Mesothelial cell of epicardium (in vitro differentiated cells): ENCODE measurements around the gene CLDN18. TPM values are rescaled to one million over a fixed set of nuclear protein-coding genes. Genes with fewer than 3 reads are reported as not detected.

ENCODE experiments used
- DNase-seq, 2 experiments: peaks; one replicate each; pipeline ENCODE4 v3.0.0; 2021; ENCODE audit warnings: low spot score in 2 of 2; ENCODE audit not compliant: unreplicated experiment in 2 of 2
- H3K27ac Mint-ChIP-seq: 2 replicates; pipeline ENCODE4 v1.8.0; 2021; ENCODE audit warnings: mixed read lengths
- H3K27me3 Mint-ChIP-seq: 2 replicates; pipeline ENCODE4 v1.8.0; 2021; ENCODE audit warnings: low read depth, mixed read lengths
- H3K36me3 Mint-ChIP-seq: 2 replicates; pipeline ENCODE4 v1.8.0; 2021; ENCODE audit warnings: mixed read lengths
- H3K4me1 Mint-ChIP-seq: 2 replicates; pipeline ENCODE4 v1.8.0; 2021; ENCODE audit warnings: mixed read lengths
- H3K4me3 Mint-ChIP-seq: 2 replicates; pipeline ENCODE4 v1.8.0; 2021; ENCODE audit warnings: mild to moderate bottlenecking, moderate library complexity, mixed read lengths
- H3K9me3 Mint-ChIP-seq: 2 replicates; pipeline ENCODE4 v1.8.0; 2021; ENCODE audit warnings: mixed read lengths
- total RNA-seq: library from RNA; stranded (reverse); gene quantifications from 3 replicates; pipeline ENCODE4 v1.2.1, GENCODE V29; 2021
- TF ChIP-seq, protein P1 (sequence below): fragments of 200-600 bp; sonication (generic); IDR thresholded peaks from one replicate; pipeline ENCODE4 v1.5.0; 2021; ENCODE audit warnings: antibody characterized with exemption; ENCODE audit not compliant: unreplicated experiment

Gene CLDN18
- total RNA-seq, 1 donor from 2014 or later: not detected

DNA sequence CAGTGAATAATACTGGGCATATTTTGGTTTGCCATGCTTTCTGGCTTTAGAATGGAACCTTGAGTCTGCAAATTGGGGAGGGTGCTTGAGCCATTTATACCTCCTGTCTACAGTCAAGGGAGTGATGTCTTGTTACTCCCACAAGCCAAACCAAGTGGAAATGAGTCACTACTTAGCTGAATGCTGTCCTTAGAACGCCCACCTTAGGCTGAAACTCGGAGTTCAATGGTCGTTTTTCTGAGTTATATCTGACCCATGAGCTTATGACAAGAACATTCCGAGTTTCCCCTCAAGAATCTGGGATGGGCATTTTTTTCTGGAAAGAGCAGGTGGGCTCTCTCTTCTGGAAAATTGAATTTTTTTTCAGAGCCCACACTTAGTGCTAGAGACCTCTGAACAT is 17.4 kb upstream of the CLDN18 start:
- H3K9me3 Mint-ChIP-seq: peaks cover 24% of the 10 kb centered on the region
- no peaks in the 10 kb centered on the region for H3K4me1 Mint-ChIP-seq
- TF ChIP-seq, protein P1, sequence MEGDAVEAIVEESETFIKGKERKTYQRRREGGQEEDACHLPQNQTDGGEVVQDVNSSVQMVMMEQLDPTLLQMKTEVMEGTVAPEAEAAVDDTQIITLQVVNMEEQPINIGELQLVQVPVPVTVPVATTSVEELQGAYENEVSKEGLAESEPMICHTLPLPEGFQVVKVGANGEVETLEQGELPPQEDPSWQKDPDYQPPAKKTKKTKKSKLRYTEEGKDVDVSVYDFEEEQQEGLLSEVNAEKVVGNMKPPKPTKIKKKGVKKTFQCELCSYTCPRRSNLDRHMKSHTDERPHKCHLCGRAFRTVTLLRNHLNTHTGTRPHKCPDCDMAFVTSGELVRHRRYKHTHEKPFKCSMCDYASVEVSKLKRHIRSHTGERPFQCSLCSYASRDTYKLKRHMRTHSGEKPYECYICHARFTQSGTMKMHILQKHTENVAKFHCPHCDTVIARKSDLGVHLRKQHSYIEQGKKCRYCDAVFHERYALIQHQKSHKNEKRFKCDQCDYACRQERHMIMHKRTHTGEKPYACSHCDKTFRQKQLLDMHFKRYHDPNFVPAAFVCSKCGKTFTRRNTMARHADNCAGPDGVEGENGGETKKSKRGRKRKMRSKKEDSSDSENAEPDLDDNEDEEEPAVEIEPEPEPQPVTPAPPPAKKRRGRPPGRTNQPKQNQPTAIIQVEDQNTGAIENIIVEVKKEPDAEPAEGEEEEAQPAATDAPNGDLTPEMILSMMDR: no peak
- no peak overlapping the region for H3K4me3 Mint-ChIP-seq
- no peak for DNase-seq
- H3K27me3 Mint-ChIP-seq: peaks cover 4% of the 10 kb centered on the region
- H3K36me3 Mint-ChIP-seq: no peaks in the 10 kb centered on the region
- H3K27ac Mint-ChIP-seq: no peak overlapping the region

DNA sequence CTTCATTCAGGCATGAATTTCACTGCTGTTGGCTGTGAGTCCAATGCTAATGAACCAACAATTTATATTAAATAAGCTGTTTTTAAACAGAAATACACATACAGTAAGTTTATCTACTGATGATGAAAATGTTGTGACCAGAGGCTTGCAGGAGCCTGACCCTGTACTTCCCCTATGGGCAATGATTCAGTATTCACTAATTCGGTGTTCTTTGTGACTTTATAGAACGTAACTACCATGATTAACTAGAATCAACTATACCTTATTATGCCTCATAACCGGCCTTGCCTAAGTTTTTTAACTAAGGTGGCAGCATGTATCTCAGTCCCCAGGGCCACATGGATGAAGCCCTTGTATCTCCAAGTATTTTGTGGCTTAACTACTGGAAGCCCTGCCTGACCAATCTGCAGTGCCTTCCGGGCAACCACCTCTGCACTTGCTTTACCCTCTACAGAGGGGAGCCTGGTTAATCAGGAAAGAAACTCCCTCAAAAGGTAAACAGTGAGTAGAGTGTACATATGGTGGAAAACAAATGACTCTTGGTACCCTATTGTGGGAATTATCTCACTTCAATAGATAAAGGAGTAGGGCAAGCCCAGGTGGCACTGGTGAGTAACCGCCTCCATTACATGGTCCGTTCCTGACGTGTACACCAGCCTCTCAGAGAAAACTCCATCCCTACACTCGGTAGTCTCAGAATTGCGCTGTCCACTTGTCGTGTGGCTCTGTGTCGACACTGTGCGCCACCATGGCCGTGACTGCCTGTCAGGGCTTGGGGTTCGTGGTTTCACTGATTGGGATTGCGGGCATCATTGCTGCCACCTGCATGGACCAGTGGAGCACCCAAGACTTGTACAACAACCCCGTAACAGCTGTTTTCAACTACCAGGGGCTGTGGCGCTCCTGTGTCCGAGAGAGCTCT is 11.6 kb upstream of the CLDN18 start:
- Mint-ChIP-seq H3K4me1 (no peaks in the 10 kb centered on the region), H3K27me3 (peaks cover 23% of the 10 kb centered on the region), H3K9me3 (peaks cover 24% of the 10 kb centered on the region), H3K27ac (no peak overlapping the region), H3K36me3 (no peaks in the 10 kb centered on the region), H3K4me3 (no peak overlapping the region)
- DNase-seq: no peak
- TF ChIP-seq, protein P1: no peak

DNA sequence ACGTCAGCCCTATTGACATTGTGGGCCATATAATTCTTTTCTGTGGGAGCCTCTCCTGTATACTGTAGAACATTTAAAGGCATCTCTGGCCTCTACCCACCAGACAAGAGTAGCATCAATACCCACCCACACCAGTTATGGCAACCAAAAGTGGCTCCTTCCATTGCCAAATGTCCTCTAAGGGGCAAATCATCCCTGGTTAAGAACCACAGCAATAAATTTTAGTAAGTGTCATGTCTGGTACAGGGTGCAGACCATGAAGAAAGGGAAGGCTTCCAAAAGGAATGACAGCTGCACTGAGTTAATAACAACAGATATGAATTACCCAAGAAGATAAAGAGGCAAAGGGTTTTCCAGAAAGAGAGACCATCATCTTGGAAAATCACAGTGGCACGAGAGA is 6.9 kb upstream of the CLDN18 start:
- Mint-ChIP-seq H3K27me3 (peaks cover 16% of the 10 kb centered on the region), H3K27ac (no peak overlapping the region), H3K36me3 (no peaks in the 10 kb centered on the region), H3K4me3 (no peak overlapping the region), H3K4me1 (no peaks in the 10 kb centered on the region), H3K9me3 (no peaks in the 10 kb centered on the region)
- TF ChIP-seq, protein P1: no peak
- DNase-seq: no peak

DNA sequence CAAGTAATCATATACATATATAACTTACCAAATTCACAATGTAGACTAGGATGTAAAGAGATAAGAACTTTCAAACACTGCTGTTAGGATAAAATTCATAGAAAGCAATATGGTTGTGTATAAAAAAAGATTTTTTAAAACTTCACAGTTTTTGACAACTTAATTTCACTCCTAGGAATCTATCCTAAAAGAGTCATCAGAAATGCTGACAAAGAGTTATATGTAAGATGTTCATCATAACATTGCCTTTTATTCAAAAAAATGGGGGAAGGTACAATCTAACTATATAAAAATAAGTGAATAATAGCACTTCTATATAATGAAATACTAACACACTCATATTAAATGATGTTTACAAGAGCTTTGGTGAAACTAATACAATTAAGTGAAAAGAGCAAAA is 4.3 kb upstream of the CLDN18 start:
- no peak overlapping the region for H3K27ac Mint-ChIP-seq
- no peak for DNase-seq
- H3K9me3 Mint-ChIP-seq: no peaks in the 10 kb centered on the region
- no peak overlapping the region for H3K4me3 Mint-ChIP-seq
- TF ChIP-seq, protein P1: no peak
- no peaks in the 10 kb centered on the region for H3K36me3 Mint-ChIP-seq
- H3K4me1 Mint-ChIP-seq: no peaks in the 10 kb centered on the region
- H3K27me3 Mint-ChIP-seq: no peaks in the 10 kb centered on the region

DNA sequence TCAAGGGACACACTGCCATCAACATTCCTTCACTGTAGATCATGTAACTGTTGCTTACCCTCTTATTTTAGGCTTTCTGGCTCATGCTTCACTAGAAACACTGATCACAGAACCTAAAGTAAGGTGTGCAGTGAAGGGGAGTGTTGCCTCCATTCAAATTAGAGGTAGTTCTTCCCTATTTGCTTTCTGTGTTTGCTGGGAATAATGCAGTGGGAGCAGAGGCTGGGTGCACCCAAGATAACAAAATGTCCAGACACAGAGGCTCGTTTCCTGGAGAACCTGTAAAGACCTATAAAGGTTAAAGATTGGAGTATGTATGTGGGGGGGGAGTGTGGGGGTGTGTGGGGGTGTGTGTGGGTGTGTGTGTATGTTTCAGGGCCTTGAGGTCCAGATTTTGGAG is 2.1 kb upstream of the CLDN18 start:
- DNase-seq: no peak
- TF ChIP-seq, protein P1: no peak
- no peak overlapping the region for H3K27ac Mint-ChIP-seq
- no peaks in the 10 kb centered on the region for H3K27me3 Mint-ChIP-seq
- H3K9me3 Mint-ChIP-seq: no peaks in the 10 kb centered on the region
- H3K4me3 Mint-ChIP-seq: no peak overlapping the region
- no peaks in the 10 kb centered on the region for H3K36me3 Mint-ChIP-seq
- H3K4me1 Mint-ChIP-seq: no peaks in the 10 kb centered on the region
